A673 (cell line): ENCODE measurements around the gene ABCG5. TPM values are rescaled to one million over a fixed set of nuclear protein-coding genes. Genes with fewer than 3 reads are reported as not detected.

ENCODE experiments used
- BruUV-seq: library from RNA; stranded (reverse); fragments of 400-500 nt; replicated peaks from 2 replicates; lab custom pipeline; 2021; lab: Mats Ljungman, UMichigan
- CTCF ChIA-PET: fragments of 300-600 bp; sonication (Branson Sonifier 250); formaldehyde crosslinking; loops from one replicate; lab custom pipeline; 2022; ENCODE audit warnings: antibody characterized with exemption; lab: Charles Lee
- POLR2A ChIA-PET: fragments of 300-600 bp; sonication (Branson Sonifier 250); formaldehyde crosslinking; loops from one replicate; lab custom pipeline; 2022; ENCODE audit warnings: antibody characterized with exemption; ENCODE audit not compliant: low non-redundant PET; lab: Charles Lee
- DNase-seq: peaks from one replicate; pipeline ENCODE4 v3.0.0-alpha.2; 2015; ENCODE audit warnings: low spot score
- H3K27ac ChIP-seq: fragments of 200-600 bp; sonication (generic); 2 replicates; pipeline ENCODE4 v1.5.1; 2016; ENCODE audit warnings: mixed run types, low read depth, mild to moderate bottlenecking, mixed read lengths, antibody characterized with exemption, low read length; ENCODE audit not compliant: poor library complexity, severe bottlenecking
- H3K27me3 ChIP-seq: fragments of 200-600 bp; sonication (generic); replicated peaks from 2 replicates; pipeline ENCODE4 v1.6.1; 2017; ENCODE audit warnings: mixed run types, low read depth, mild to moderate bottlenecking, mixed read lengths, antibody characterized with exemption, low read length; ENCODE audit not compliant: insufficient read depth, poor library complexity
- H3K36me3 ChIP-seq: fragments of 200-600 bp; sonication (generic); 2 replicates; pipeline ENCODE4 v1.6.1; 2016; ENCODE audit warnings: mixed run types, mild to moderate bottlenecking, mixed read lengths, antibody characterized with exemption, low read length; ENCODE audit not compliant: insufficient read depth, poor library complexity, severe bottlenecking
- H3K4me1 ChIP-seq: fragments of 200-600 bp; sonication (generic); 2 replicates; pipeline ENCODE4 v1.6.1; 2017; ENCODE audit warnings: mixed run types, mild to moderate bottlenecking, mixed read lengths, antibody characterized with exemption, low read length; ENCODE audit not compliant: insufficient read depth, poor library complexity, severe bottlenecking
- H3K4me3 ChIP-seq: fragments of 200-600 bp; sonication (generic); 2 replicates; pipeline ENCODE4 v1.5.1; 2016; ENCODE audit warnings: low read depth, mixed run types, mild to moderate bottlenecking, mixed read lengths, low read length; ENCODE audit not compliant: poor library complexity, severe bottlenecking
- H3K9me3 ChIP-seq: fragments of 200-600 bp; sonication (generic); 2 replicates; pipeline ENCODE4 v1.6.1; 2016; ENCODE audit warnings: mixed run types, low read depth, mild to moderate bottlenecking, mixed read lengths, antibody characterized with exemption, low read length; ENCODE audit not compliant: poor library complexity, severe bottlenecking
- CTCF ChIP-seq: fragments of 300-800, 200-600 bp; sonication (generic); conservative IDR thresholded peaks from 2 replicates; pipeline ENCODE4 v1.5.1; 2017; ENCODE audit warnings: low read depth, mild to moderate bottlenecking, antibody characterized with exemption, low read length, moderate library complexity, mixed read lengths
- EZH2 ChIP-seq: fragments of 200-600 bp; sonication (generic); IDR thresholded peaks from 2 replicates; pipeline ENCODE4 v1.6.1; 2017; ENCODE audit warnings: borderline replicate concordance, low read depth, mild to moderate bottlenecking, mixed read lengths, antibody characterized with exemption, low read length; ENCODE audit not compliant: poor library complexity, severe bottlenecking
- intact Hi-C: fragments of 100-400 bp; cut with micrococcal nuclease; formaldehyde crosslinking; loops from one replicate; pipeline ENCODE4 v1.10.0; 2022; ENCODE audit not compliant: unreplicated experiment
- total RNA-seq: library from RNA; stranded (reverse); gene quantifications from 2 replicates; pipeline ENCODE4 v1.2.3, GENCODE V29; 2021

The ABCG5 gene
- total RNA-seq, 1 experiment from 2014 or later = not detected

- H3K27me3 ChIP-seq = no peaks in the 10 kb centered on the region
- ChIA-PET POLR2A (no interaction called here), CTCF (no interaction called here)
- no peaks in the 10 kb centered on the region for H3K9me3 ChIP-seq
- no peak overlapping the region for H3K4me3 ChIP-seq
- DNase-seq = no peak
- TF ChIP-seq EZH2 = no peak
- no peak for TF ChIP-seq CTCF
- H3K4me1 ChIP-seq = no peaks in the 10 kb centered on the region
- BruUV-seq = no TSS peak
- intact Hi-C loops = no loop called here
- H3K27ac ChIP-seq = no peak overlapping the region
- no peaks in the 10 kb centered on the region for H3K36me3 ChIP-seq
Measured at GRCh38 chr2:43810452-43810851, 28.2 kb downstream of the ABCG5 start.

GRCh38 chr2:43806719-43807031 is 32.0 kb downstream of the ABCG5 start:
- Histone ChIP-seq H3K27ac (no peak overlapping the region), H3K36me3 (no peaks in the 10 kb centered on the region), H3K4me1 (no peaks in the 10 kb centered on the region), H3K9me3 (no peaks in the 10 kb centered on the region), H3K27me3 (no peaks in the 10 kb centered on the region), H3K4me3 (no peak overlapping the region)
- intact Hi-C loops = no loop called here
- BruUV-seq = no TSS peak
- TF ChIP-seq CTCF (no peak), EZH2 (no peak)
- ChIA-PET CTCF (no interaction called here), POLR2A (no interaction called here)
- DNase-seq = no peak

- H3K4me1 ChIP-seq = no peaks in the 10 kb centered on the region
- H3K36me3 ChIP-seq = no peaks in the 10 kb centered on the region
- CTCF ChIA-PET = no interaction called here
- BruUV-seq = no TSS peak
- POLR2A ChIA-PET = no interaction called here
- H3K27me3 ChIP-seq = no peaks in the 10 kb centered on the region
- H3K4me3 ChIP-seq = no peak overlapping the region
- DNase-seq = no peak
- no peaks in the 10 kb centered on the region for H3K9me3 ChIP-seq
- TF ChIP-seq CTCF = no peak
- TF ChIP-seq EZH2 = no peak
- intact Hi-C loops = no loop called here
- no peak overlapping the region for H3K27ac ChIP-seq
Measured at GRCh38 chr2:43803113-43803512, 35.5 kb downstream of the ABCG5 start.
